Naive thymus-derived CD8-positive, alpha-beta T cell (primary cell): Measurements from ENCODE around the gene PRPF6. TPM values are rescaled to one million over a fixed set of nuclear protein-coding genes. Genes with fewer than 3 reads are reported as not detected.

Experiments used
- ATAC-seq, 2 donors: fragments of 150-1000 bp; cut with Tn5 transposase in 1 of 2; sonication (Bioruptor Pico), chemical (Tn5 transposase) in 1 of 2; 1 replicate in 1 of 2; 2 replicates in 1 of 2; pipeline ENCODE4 v1.10.0; 2021; ENCODE audit warnings: mild to moderate bottlenecking in 2 of 2, moderate library complexity in 2 of 2
- POLR2A ChIA-PET: fragments of 350-600 bp; sonication (Branson Sonifier 250); formaldehyde crosslinking; loops from one replicate; lab custom pipeline; 2021; ENCODE audit warnings: antibody characterized with exemption; lab: Charles Lee
- DNase-seq, 10 donors: peaks; one replicate each; pipeline versions ENCODE4 v3.0.0 to v3.0.0-alpha.2; 2020 to 2022
- H3K27ac Mint-ChIP-seq, 10 donors: one replicate each; pipeline ENCODE4 v1.8.0; 2020 to 2022; ENCODE audit warnings: mild to moderate bottlenecking in 10 of 10, mixed read lengths in 10 of 10, moderate library complexity in 4 of 10, inconsistent platforms in 1 of 10
- H3K27me3 Mint-ChIP-seq, 5 donors: one replicate each; pipeline ENCODE4 v1.8.0; 2021 to 2022; ENCODE audit warnings: mixed read lengths in 5 of 5
- H3K36me3 Mint-ChIP-seq, 3 donors: one replicate each; pipeline ENCODE4 v1.8.0; 2020 to 2022; ENCODE audit warnings: mixed read lengths in 3 of 3, mild to moderate bottlenecking in 2 of 3, inconsistent platforms in 1 of 3
- H3K4me1 Mint-ChIP-seq, 4 donors: one replicate each; pipeline ENCODE4 v1.8.0; 2021 to 2022; ENCODE audit warnings: mixed read lengths in 4 of 4
- H3K4me3 Mint-ChIP-seq, 10 donors: one replicate each; pipeline ENCODE4 v1.8.0; 2020 to 2022; ENCODE audit warnings: mild to moderate bottlenecking in 10 of 10, mixed read lengths in 10 of 10, moderate library complexity in 6 of 10, inconsistent platforms in 1 of 10
- H3K9me3 Mint-ChIP-seq, 9 donors: one replicate each; pipeline ENCODE4 v1.8.0; 2020 to 2022; ENCODE audit warnings: mixed read lengths in 9 of 9, mild to moderate bottlenecking in 3 of 9, inconsistent platforms in 1 of 9, moderate library complexity in 1 of 9
- polyA plus RNA-seq, 3 donors: library from polyadenylated mRNA; unstranded; fragments of 300-500 nt; fragmentation: Illumina TruSeq; gene quantifications; one replicate each; pipeline ENCODE4 v1.2.3, GENCODE V29; 2021
- total RNA-seq, 8 experiments: library from RNA in 2 of 8; stranded (reverse) in 2 of 8; gene quantifications; one replicate each; pipeline ENCODE4 v1.2.3 and lab custom pipeline; 2021 to 2026

PRPF6 gene
- total and polyA plus RNA-seq, 5 experiments from 2014 or later: 67.2 to 110 (median 91.1) TPM

- H3K9me3 Mint-ChIP-seq: no peaks in the 10 kb centered on the region
- peak overlapping the region in 3 of 10 donors; percentile 36 to 85 (median 65) for H3K27ac Mint-ChIP-seq
- H3K27me3 Mint-ChIP-seq: no peaks in the 10 kb centered on the region
- peaks cover 0 to 33% (median 0%) of the 10 kb centered on the region in 3 donors for H3K36me3 Mint-ChIP-seq
- DNase-seq (no peak), ATAC-seq (no peak)
- H3K4me3 Mint-ChIP-seq: no peak overlapping the region
- POLR2A ChIA-PET: interaction anchor here (1.6 kb wide), 1 partner anchor 12 kb away, joined by 4 read pairs; the partner anchor contains the start of gene TCEA2
- H3K4me1 Mint-ChIP-seq: peaks cover 9 to 35% (median 28%) of the 10 kb centered on the region in 4 donors
Observed at GRCh38 chr20:64074963-64075362, 94.0 kb downstream of the PRPF6 start.

GRCh38 chr20:64075556-64075955 lies 94.6 kb downstream of the PRPF6 start:
- Mint-ChIP-seq H3K27me3 (no peaks in the 10 kb centered on the region), H3K4me1 (peaks cover 9 to 40% (median 33%) of the 10 kb centered on the region in 4 donors), H3K36me3 (peaks cover 0 to 33% (median 0%) of the 10 kb centered on the region in 3 donors), H3K9me3 (no peaks in the 10 kb centered on the region), H3K4me3 (no peak overlapping the region), H3K27ac (peak overlapping the region in 7 of 10 donors; percentile 28 to 85 (median 63))
- no peak for ATAC-seq
- no peak for DNase-seq
- POLR2A ChIA-PET: interaction anchor here (4.6 to 4.7 kb wide), 2 partner anchors 8 to 11 kb away, joined by 21 to 47 read pairs; no protein-coding TSS in a partner anchor

GRCh38 chr20:64076061-64076997 lies 95.4 kb downstream of the PRPF6 start:
- H3K4me3 Mint-ChIP-seq: peak overlapping the region in 9 of 10 donors; percentile 14 to 95 (median 39)
- no peaks in the 10 kb centered on the region for H3K9me3 Mint-ChIP-seq
- POLR2A ChIA-PET: interaction anchor here (0.6 to 4.7 kb wide), 8 partner anchors 9 to 120 kb away, joined by 3 to 47 read pairs (median 13); partner anchors contain the start of genes TCEA2 and UCKL1
- H3K4me1 Mint-ChIP-seq: peaks cover 9 to 48% (median 36%) of the 10 kb centered on the region in 4 donors
- ATAC-seq: no peak
- peaks cover 0 to 33% (median 0%) of the 10 kb centered on the region in 3 donors for H3K36me3 Mint-ChIP-seq
- no peak for DNase-seq
- H3K27ac Mint-ChIP-seq: peak overlapping the region in 8 of 10 donors; percentile 15 to 88 (median 60)
- no peaks in the 10 kb centered on the region for H3K27me3 Mint-ChIP-seq

GRCh38 chr20:64077094-64077493 lies 96.2 kb downstream of the PRPF6 start:
- Mint-ChIP-seq H3K27me3 (no peaks in the 10 kb centered on the region), H3K4me1 (peaks cover 14 to 53% (median 40%) of the 10 kb centered on the region in 4 donors), H3K9me3 (no peaks in the 10 kb centered on the region), H3K36me3 (peaks cover 0 to 33% (median 0%) of the 10 kb centered on the region in 3 donors), H3K4me3 (peak overlapping the region; percentile 79 to 95 (median 92)), H3K27ac (peak overlapping the region; percentile 43 to 94 (median 84))
- POLR2A ChIA-PET: interaction anchor here (0.6 to 4.7 kb wide), 11 partner anchors 9 to 181 kb away, joined by 3 to 47 read pairs (median 7); partner anchors contain the start of genes TCEA2 and UCKL1
- ATAC-seq (peak in 1 of 2 donors; percentile 1), DNase-seq (peak in 3 of 10 donors; percentile 35 to 47 (median 39))

- Mint-ChIP-seq H3K4me3 (peak overlapping the region; percentile 79 to 95 (median 92)), H3K4me1 (peaks cover 16 to 53% (median 44%) of the 10 kb centered on the region in 4 donors), H3K9me3 (no peaks in the 10 kb centered on the region), H3K27me3 (no peaks in the 10 kb centered on the region), H3K36me3 (peaks cover 0 to 31% (median 0%) of the 10 kb centered on the region in 3 donors), H3K27ac (peak overlapping the region; percentile 80 to 94 (median 87))
- ATAC-seq (peak in 1 of 2 donors; percentile 8), DNase-seq (no peak)
- POLR2A ChIA-PET: interaction anchor here (0.5 to 4.7 kb wide), 16 partner anchors 10 to 902 kb away, joined by 3 to 47 read pairs (median 4); partner anchors contain the start of genes ARFRP1, PCMTD2, PRPF6 and TCEA2
Observed at GRCh38 chr20:64077541-64077875, 96.6 kb downstream of the PRPF6 start.

- DNase-seq (peak; percentile 60 to 85 (median 71)), ATAC-seq (peak; percentile 62 to 75)
- H3K4me1 Mint-ChIP-seq: peaks cover 17 to 58% (median 48%) of the 10 kb centered on the region in 4 donors
- peak overlapping the region; percentile 80 to 94 (median 87) for H3K27ac Mint-ChIP-seq
- no peaks in the 10 kb centered on the region for H3K27me3 Mint-ChIP-seq
- peaks cover 0 to 29% (median 0%) of the 10 kb centered on the region in 3 donors for H3K36me3 Mint-ChIP-seq
- POLR2A ChIA-PET: interaction anchor here (0.5 to 4.7 kb wide), 20 partner anchors 10 to 902 kb away, joined by 3 to 47 read pairs (median 4); partner anchors contain the start of genes ARFRP1, NPBWR2, PCMTD2 and PRPF6
- no peaks in the 10 kb centered on the region for H3K9me3 Mint-ChIP-seq
- peak overlapping the region; percentile 79 to 95 (median 92) for H3K4me3 Mint-ChIP-seq
Observed at GRCh38 chr20:64077876-64078551, 97.1 kb downstream of the PRPF6 start.

GRCh38 chr20:64078934-64079272 lies 98.0 kb downstream of the PRPF6 start:
- Mint-ChIP-seq H3K4me3 (peak overlapping the region; percentile 79 to 95 (median 92)), H3K4me1 (peaks cover 19 to 62% (median 49%) of the 10 kb centered on the region in 4 donors), H3K36me3 (peaks cover 0 to 25% (median 0%) of the 10 kb centered on the region in 3 donors), H3K27ac (peak overlapping the region; percentile 53 to 94 (median 87)), H3K9me3 (no peaks in the 10 kb centered on the region), H3K27me3 (no peaks in the 10 kb centered on the region)
- POLR2A ChIA-PET: interaction anchor here (0.8 to 4.7 kb wide), 19 partner anchors 11 to 558 kb away, joined by 3 to 47 read pairs (median 5); partner anchors contain the start of genes GMEB2, NPBWR2, PCMTD2 and PPDPF
- ATAC-seq (no peak), DNase-seq (no peak)

- Mint-ChIP-seq H3K36me3 (peaks cover 0 to 20% (median 0%) of the 10 kb centered on the region in 3 donors), H3K27me3 (peaks cover 0 to 3% (median 1%) of the 10 kb centered on the region in 5 donors), H3K27ac (peak within 1 kb of the TSS; percentile 53 to 96 (median 90)), H3K9me3 (no peaks in the 10 kb centered on the region), H3K4me3 (peak within 1 kb of the TSS; percentile 82 to 95 (median 92)), H3K4me1 (peaks cover 22 to 66% (median 52%) of the 10 kb centered on the region in 4 donors)
- POLR2A ChIA-PET: interaction anchor here (0.6 to 4.7 kb wide), 19 partner anchors 12 to 559 kb away, joined by 3 to 47 read pairs (median 5); partner anchors contain the start of genes GMEB2, NPBWR2, PCMTD2 and PPDPF
- DNase-seq: peak in 9 of 10 donors; percentile 40 to 82 (median 65)
- ATAC-seq: peak; percentile 16 to 33
Observed at GRCh38 chr20:64079273-64080012, 98.5 kb downstream of the PRPF6 start, which contains the start of gene RGS19. Gene RGS19 (minus strand): TSS chr20:64079518. CDS start chr20:64076886, 2,632 bp downstream.

GRCh38 chr20:64080013-64080812 lies 99.3 kb downstream of the PRPF6 start, which contains the start of gene OPRL1:
Gene OPRL1 (plus strand): TSS chr20:64080082. CDS start chr20:64092721, 12,639 bp downstream.
- POLR2A ChIA-PET: interaction anchor here (0.6 to 4.7 kb wide), 16 partner anchors 8 to 455 kb away, joined by 3 to 47 read pairs (median 5); partner anchors contain the start of genes GMEB2, NPBWR2, PCMTD2 and PRPF6
- H3K4me3 Mint-ChIP-seq: peak within 1 kb of the TSS; percentile 82 to 95 (median 92)
- H3K27ac Mint-ChIP-seq: peak within 1 kb of the TSS; percentile 37 to 96 (median 90)
- DNase-seq (peak in 7 of 10 donors; percentile 46 to 78 (median 60)), ATAC-seq (peak; percentile 37 to 60)
- peaks cover 23 to 68% (median 54%) of the 10 kb centered on the region in 4 donors for H3K4me1 Mint-ChIP-seq
- H3K9me3 Mint-ChIP-seq: no peaks in the 10 kb centered on the region
- H3K36me3 Mint-ChIP-seq: peaks cover 0 to 12% (median 0%) of the 10 kb centered on the region in 3 donors
- H3K27me3 Mint-ChIP-seq: peaks cover 0 to 3% (median 1%) of the 10 kb centered on the region in 5 donors
